Liver (tissue), 9 donors: ENCODE data around the gene PDZRN4. TPM values are rescaled to one million over a fixed set of nuclear protein-coding genes. Genes with fewer than 3 reads are reported as not detected.
A peak's percentile ranks its signal among the peaks of the same experiment; 100 is the strongest.

ENCODE experiments used
- DNase-seq: peaks from one replicate; pipeline ENCODE4 v3.0.0-alpha.2; 2017; ENCODE audit warnings: low spot score
- H3K27ac ChIP-seq, 2 donors: one replicate each; pipeline ENCODE4 v1.7.0; 2013; ENCODE audit warnings: inconsistent platforms in 2 of 2, low read length in 2 of 2, control low read depth in 1 of 2, low read depth in 1 of 2, mild to moderate bottlenecking in 1 of 2
- H3K27me3 ChIP-seq, 4 donors: one replicate each; pipeline versions ENCODE4 v1.6.1 to v1.7.0; 2013; ENCODE audit warnings: low read length in 3 of 4, inconsistent platforms in 1 of 4, mild to moderate bottlenecking in 1 of 4, moderate library complexity in 1 of 4; ENCODE audit not compliant: control insufficient read depth in 4 of 4, insufficient read depth in 4 of 4
- H3K36me3 ChIP-seq, 4 donors: one replicate each; pipeline versions ENCODE4 v1.6.1 to v1.7.0; 2013; ENCODE audit warnings: low read length in 3 of 4, mild to moderate bottlenecking in 3 of 4, low read depth in 1 of 4, moderate library complexity in 1 of 4; ENCODE audit not compliant: control insufficient read depth in 4 of 4, insufficient read depth in 3 of 4
- H3K4me1 ChIP-seq, 4 donors: one replicate each; pipeline versions ENCODE4 v1.6.1 to v1.7.0; 2013; ENCODE audit warnings: low read length in 3 of 4, mild to moderate bottlenecking in 3 of 4, moderate library complexity in 1 of 4; ENCODE audit not compliant: control insufficient read depth in 4 of 4, insufficient read depth in 4 of 4
- H3K4me3 ChIP-seq, 3 donors: one replicate each; pipeline versions ENCODE4 v1.6.1 to v1.7.0; 2013; ENCODE audit warnings: low read length in 3 of 3, control low read depth in 1 of 3, low read depth in 1 of 3, mild to moderate bottlenecking in 1 of 3
- H3K9ac ChIP-seq, 2 donors: one replicate each; pipeline ENCODE4 v1.7.0; 2013; ENCODE audit warnings: low read length in 2 of 2, mild to moderate bottlenecking in 2 of 2, moderate library complexity in 2 of 2, control low read depth in 1 of 2, low read depth in 1 of 2
- H3K9me3 ChIP-seq, 4 donors: one replicate each; pipeline versions ENCODE4 v1.6.1 to v1.7.0; 2013; ENCODE audit warnings: low read length in 3 of 4; ENCODE audit not compliant: control insufficient read depth in 4 of 4
- FOXA2 ChIP-seq: IDR thresholded peaks from 2 replicates; pipeline ENCODE4 v1.6.1; 2016; ENCODE audit warnings: antibody characterized with exemption
- HNF4A ChIP-seq, 2 donors: conservative IDR thresholded peaks; 2 replicates each; pipeline ENCODE4 v1.6.1; 2016; ENCODE audit warnings: antibody characterized with exemption in 2 of 2, mild to moderate bottlenecking in 2 of 2
- JUND ChIP-seq, 2 donors: IDR thresholded peaks; 2 replicates each; pipeline ENCODE4 v1.6.1; 2016; ENCODE audit warnings: antibody characterized with exemption in 2 of 2
- NR2F2 ChIP-seq: IDR thresholded peaks from 2 replicates; pipeline ENCODE4 v1.6.1; 2016; ENCODE audit warnings: antibody characterized with exemption
- RAD21 ChIP-seq, 2 donors: IDR thresholded peaks; 2 replicates each; pipeline ENCODE4 v1.6.1; 2016; ENCODE audit warnings: antibody characterized with exemption in 2 of 2, mild to moderate bottlenecking in 2 of 2
- SP1 ChIP-seq: IDR thresholded peaks from 2 replicates; pipeline ENCODE4 v1.6.1; 2018; ENCODE audit warnings: antibody characterized with exemption, mild to moderate bottlenecking
- TAF1 ChIP-seq: conservative IDR thresholded peaks from 2 replicates; pipeline ENCODE4 v1.6.1; 2016; ENCODE audit warnings: antibody characterized with exemption, mild to moderate bottlenecking
- YY1 ChIP-seq: IDR thresholded peaks from 2 replicates; pipeline ENCODE4 v1.6.1; 2016; ENCODE audit warnings: antibody characterized with exemption, mild to moderate bottlenecking
- WGBS: extraction: QIAGEN DNeasy Blood & Tissue Kit; methylation state at CpG from one replicate; pipeline ENCODE4 v1.1.7; 2013; 5-methylcytosine and 5-hydroxymethylcytosine counted together
- polyA plus RNA-seq, 2 donors: library from polyadenylated mRNA; stranded (reverse) in 1 of 2; unstranded in 1 of 2; fragments of 200-250 nt in 1 of 2; fragments of >200 nt in 1 of 2; fragmentation: Nextera tagmentation in 1 of 2; extraction: Ambion mirVana in 1 of 2; gene quantifications; one replicate each; pipeline versions ENCODE4 v1.2.1 to v1.2.3, GENCODE V29; 2013 to 2015
- total RNA-seq, 2 donors: library from RNA; depleted of rRNA; stranded (reverse); fragments of >200 nt; gene quantifications; one replicate each; pipeline ENCODE4 v1.2.3, GENCODE V29; 2014
- TF ChIP-seq, protein P1 (sequence below): IDR thresholded peaks from 2 replicates; pipeline ENCODE4 v1.6.1; 2016; ENCODE audit warnings: antibody characterized with exemption, mild to moderate bottlenecking
- TF ChIP-seq, protein P2 (sequence below): fragments of 150-350 bp; IDR thresholded peaks from 2 replicates; pipeline ENCODE4 v1.5.1; 2017; ENCODE audit warnings: improper control_type of control experiment, low read depth, low read length; ENCODE audit not compliant: missing input control
- TF ChIP-seq, protein P3 (sequence below): IDR thresholded peaks from 2 replicates; pipeline ENCODE4 v1.6.1; 2016; ENCODE audit warnings: antibody characterized with exemption
- TF ChIP-seq, protein P4 (sequence below): IDR thresholded peaks from 2 replicates; pipeline ENCODE4 v1.6.1; 2016; ENCODE audit warnings: antibody characterized with exemption
- TF ChIP-seq, protein P5 (sequence below): IDR thresholded peaks from 2 replicates; pipeline ENCODE4 v1.6.1; 2016; ENCODE audit warnings: antibody characterized with exemption
- donor health status: healthy.
- donor health status: healthy.
- donor health status: healthy.
- donor health status: healthy.
- donor health status: healthy.

PDZRN4 gene
- total and polyA plus RNA-seq, 4 donors = 0.11 to 1.1 (median 0.24) TPM

DNA sequence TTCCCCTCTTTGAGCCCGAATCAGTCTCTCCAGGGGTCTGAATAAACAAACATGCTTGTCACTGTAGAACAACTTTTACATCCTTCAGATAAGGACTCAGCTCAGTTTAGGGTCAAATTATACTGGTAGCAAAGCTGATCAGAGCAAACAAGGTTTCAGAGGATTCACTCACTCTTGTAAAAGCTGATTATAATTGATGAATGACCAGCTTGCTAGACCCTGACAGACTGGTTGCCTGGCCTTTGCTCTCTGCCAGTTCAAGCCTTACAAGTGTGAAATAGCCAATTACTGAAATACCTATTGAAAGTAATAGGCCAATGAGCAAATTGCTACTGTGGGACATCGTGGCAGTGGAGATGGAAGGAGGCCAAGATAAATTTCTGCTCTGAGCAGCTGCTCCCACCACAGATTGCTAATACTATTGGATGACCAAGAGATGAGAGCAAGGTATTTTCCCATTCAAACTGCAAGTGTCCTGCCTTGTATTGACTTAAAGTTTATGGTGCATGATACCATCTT is 177.6 kb downstream of the PDZRN4 start (continued):
- TF ChIP-seq, protein P1, sequence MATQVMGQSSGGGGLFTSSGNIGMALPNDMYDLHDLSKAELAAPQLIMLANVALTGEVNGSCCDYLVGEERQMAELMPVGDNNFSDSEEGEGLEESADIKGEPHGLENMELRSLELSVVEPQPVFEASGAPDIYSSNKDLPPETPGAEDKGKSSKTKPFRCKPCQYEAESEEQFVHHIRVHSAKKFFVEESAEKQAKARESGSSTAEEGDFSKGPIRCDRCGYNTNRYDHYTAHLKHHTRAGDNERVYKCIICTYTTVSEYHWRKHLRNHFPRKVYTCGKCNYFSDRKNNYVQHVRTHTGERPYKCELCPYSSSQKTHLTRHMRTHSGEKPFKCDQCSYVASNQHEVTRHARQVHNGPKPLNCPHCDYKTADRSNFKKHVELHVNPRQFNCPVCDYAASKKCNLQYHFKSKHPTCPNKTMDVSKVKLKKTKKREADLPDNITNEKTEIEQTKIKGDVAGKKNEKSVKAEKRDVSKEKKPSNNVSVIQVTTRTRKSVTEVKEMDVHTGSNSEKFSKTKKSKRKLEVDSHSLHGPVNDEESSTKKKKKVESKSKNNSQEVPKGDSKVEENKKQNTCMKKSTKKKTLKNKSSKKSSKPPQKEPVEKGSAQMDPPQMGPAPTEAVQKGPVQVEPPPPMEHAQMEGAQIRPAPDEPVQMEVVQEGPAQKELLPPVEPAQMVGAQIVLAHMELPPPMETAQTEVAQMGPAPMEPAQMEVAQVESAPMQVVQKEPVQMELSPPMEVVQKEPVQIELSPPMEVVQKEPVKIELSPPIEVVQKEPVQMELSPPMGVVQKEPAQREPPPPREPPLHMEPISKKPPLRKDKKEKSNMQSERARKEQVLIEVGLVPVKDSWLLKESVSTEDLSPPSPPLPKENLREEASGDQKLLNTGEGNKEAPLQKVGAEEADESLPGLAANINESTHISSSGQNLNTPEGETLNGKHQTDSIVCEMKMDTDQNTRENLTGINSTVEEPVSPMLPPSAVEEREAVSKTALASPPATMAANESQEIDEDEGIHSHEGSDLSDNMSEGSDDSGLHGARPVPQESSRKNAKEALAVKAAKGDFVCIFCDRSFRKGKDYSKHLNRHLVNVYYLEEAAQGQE = no peak

DNA sequence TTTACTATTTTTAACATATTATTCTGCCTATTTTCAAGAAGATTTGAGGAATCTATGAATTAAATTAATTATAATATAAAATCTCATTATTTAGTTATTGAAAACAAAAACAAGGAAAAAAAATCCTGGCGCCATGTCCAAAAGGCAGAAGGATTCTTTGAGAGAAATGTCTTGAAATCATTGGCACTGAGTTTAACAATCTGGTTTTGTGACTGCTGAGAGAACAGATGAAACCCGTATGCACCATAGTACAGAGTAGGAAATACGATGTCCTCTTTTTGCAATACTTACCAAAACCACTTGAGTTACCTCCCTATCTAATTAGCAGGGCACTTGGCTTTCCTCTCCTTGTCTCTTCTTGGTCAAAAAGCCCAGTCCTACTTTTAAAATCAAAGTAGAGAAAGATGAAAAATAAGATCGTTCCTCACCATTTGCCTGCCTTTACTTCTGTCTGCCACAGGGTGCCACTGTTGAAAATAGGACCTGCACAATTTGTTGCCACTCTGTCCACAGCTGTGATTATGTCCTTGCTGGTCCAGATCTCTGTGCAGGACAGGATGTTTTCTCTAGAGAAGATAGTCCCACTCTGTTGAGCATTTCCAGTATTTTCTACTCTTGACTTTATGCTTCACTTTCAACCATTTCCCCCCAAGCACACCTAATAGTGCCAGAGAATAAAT is 179.7 kb downstream of the PDZRN4 start:
- TF ChIP-seq, protein P2, sequence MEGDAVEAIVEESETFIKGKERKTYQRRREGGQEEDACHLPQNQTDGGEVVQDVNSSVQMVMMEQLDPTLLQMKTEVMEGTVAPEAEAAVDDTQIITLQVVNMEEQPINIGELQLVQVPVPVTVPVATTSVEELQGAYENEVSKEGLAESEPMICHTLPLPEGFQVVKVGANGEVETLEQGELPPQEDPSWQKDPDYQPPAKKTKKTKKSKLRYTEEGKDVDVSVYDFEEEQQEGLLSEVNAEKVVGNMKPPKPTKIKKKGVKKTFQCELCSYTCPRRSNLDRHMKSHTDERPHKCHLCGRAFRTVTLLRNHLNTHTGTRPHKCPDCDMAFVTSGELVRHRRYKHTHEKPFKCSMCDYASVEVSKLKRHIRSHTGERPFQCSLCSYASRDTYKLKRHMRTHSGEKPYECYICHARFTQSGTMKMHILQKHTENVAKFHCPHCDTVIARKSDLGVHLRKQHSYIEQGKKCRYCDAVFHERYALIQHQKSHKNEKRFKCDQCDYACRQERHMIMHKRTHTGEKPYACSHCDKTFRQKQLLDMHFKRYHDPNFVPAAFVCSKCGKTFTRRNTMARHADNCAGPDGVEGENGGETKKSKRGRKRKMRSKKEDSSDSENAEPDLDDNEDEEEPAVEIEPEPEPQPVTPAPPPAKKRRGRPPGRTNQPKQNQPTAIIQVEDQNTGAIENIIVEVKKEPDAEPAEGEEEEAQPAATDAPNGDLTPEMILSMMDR = no peak
- TF ChIP-seq TAF1 = no peak
- peak in 1 of 2 donors; percentile 43 for TF ChIP-seq RAD21 (IDR thresholded peaks at IDR 0.05)
- TF ChIP-seq NR2F2 = no peak
- no peak for TF ChIP-seq FOXA2
- no peak for TF ChIP-seq SP1
- no peak for TF ChIP-seq HNF4A (conservative IDR thresholded peaks at IDR 0.05)
- DNase-seq = no peak
- WGBS = 84% methylated on average over 4 of the region's 4 CpGs

DNA sequence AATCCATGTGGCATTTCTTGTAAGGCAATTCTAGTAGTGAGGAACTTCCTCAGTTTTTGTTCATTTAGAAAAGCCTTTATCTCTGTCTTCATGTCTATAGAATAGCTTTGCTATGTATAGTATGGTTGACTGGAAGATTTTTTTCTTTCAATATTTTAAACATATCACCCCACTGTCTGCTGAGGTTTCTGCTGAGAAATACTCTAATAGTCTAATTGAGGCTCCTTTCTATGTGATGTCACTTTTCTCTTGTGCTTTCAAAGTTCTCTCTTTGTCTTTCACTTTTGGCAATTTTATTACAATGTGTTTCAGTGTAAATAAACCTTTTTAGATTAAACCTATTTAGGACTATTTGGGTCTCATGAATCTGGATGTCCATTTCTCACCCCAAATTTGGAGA is 192.8 kb downstream of the PDZRN4 start:
- Histone ChIP-seq H3K9ac (no peak overlapping the region), H3K4me1 (no peaks in the 10 kb centered on the region), H3K27ac (no peak overlapping the region), H3K27me3 (no peaks in the 10 kb centered on the region), H3K4me3 (no peak overlapping the region), H3K36me3 (no peaks in the 10 kb centered on the region), H3K9me3 (peaks cover 0 to 6% (median 2%) of the 10 kb centered on the region in 4 donors)
- TF ChIP-seq, protein P2 = no peak
- TF ChIP-seq HNF4A (conservative IDR thresholded peaks at IDR 0.05) = no peak
- TF ChIP-seq, protein P3, sequence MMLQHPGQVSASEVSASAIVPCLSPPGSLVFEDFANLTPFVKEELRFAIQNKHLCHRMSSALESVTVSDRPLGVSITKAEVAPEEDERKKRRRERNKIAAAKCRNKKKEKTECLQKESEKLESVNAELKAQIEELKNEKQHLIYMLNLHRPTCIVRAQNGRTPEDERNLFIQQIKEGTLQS = no peak
- TF ChIP-seq TAF1 = no peak
- TF ChIP-seq, protein P1 = no peak
- TF ChIP-seq RAD21 (IDR thresholded peaks at IDR 0.05) = no peak
- TF ChIP-seq, protein P4, sequence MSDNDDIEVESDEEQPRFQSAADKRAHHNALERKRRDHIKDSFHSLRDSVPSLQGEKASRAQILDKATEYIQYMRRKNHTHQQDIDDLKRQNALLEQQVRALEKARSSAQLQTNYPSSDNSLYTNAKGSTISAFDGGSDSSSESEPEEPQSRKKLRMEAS = no peak
- TF ChIP-seq, protein P5, sequence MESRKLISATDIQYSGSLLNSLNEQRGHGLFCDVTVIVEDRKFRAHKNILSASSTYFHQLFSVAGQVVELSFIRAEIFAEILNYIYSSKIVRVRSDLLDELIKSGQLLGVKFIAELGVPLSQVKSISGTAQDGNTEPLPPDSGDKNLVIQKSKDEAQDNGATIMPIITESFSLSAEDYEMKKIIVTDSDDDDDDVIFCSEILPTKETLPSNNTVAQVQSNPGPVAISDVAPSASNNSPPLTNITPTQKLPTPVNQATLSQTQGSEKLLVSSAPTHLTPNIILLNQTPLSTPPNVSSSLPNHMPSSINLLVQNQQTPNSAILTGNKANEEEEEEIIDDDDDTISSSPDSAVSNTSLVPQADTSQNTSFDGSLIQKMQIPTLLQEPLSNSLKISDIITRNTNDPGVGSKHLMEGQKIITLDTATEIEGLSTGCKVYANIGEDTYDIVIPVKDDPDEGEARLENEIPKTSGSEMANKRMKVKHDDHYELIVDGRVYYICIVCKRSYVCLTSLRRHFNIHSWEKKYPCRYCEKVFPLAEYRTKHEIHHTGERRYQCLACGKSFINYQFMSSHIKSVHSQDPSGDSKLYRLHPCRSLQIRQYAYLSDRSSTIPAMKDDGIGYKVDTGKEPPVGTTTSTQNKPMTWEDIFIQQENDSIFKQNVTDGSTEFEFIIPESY = no peak
- no peak for TF ChIP-seq YY1
- no peak for TF ChIP-seq JUND (IDR thresholded peaks at IDR 0.05)
- TF ChIP-seq SP1 = no peak
- DNase-seq = no peak

More for the DNA sequence above, 179.7 kb downstream of the PDZRN4 start:
- no peak overlapping the region for H3K9ac ChIP-seq
- no peaks in the 10 kb centered on the region for H3K36me3 ChIP-seq
- H3K27me3 ChIP-seq = peaks cover 0 to 4% (median 0%) of the 10 kb centered on the region in 4 donors
- H3K4me3 ChIP-seq = no peak overlapping the region
- H3K4me1 ChIP-seq = no peaks in the 10 kb centered on the region
- H3K27ac ChIP-seq = no peak overlapping the region
- no peaks in the 10 kb centered on the region for H3K9me3 ChIP-seq
